ENCODE results near the gene OTUD7B.

The OTUD7B gene

GRCh38 chr1:149933208-149933607 is 77.3 kb downstream of the OTUD7B start:
- peaks cover 8% of the 10 kb centered on the region; the same call in 1 of the 2 replicates for H3K4me1 ChIP-seq (ENCODE audit: control insufficient read depth, insufficient read depth, low read length)
- ChIA-PET POLR2A (interaction anchor here (0.7 kb wide), 1 partner anchor 9 kb away, joined by 4 read pairs; no protein-coding TSS in a partner anchor), CTCF (no interaction called here)
- no peak overlapping the region for H3K4me3 ChIP-seq (ENCODE audit: low read depth, low read length)
- TF ChIP-seq ZNF140 (tag by site-specific recombination; IDR thresholded peaks at IDR 0.05) (no peak), ZNF777 (tag by site-specific recombination; IDR thresholded peaks at IDR 0.05; ENCODE audit: borderline replicate concordance) (no peak)
- no peaks in the 10 kb centered on the region for H3K9me3 ChIP-seq (ENCODE audit: control insufficient read depth, insufficient read depth, low read depth, low read length)
- no peak overlapping the region for H3K27ac ChIP-seq (ENCODE audit: extremely low read depth, low read depth, low read length)
- H3K36me3 ChIP-seq (ENCODE audit: control insufficient read depth in 2 of 2, insufficient read depth in 1 of 2, low read length in 2 of 2), result peaks cover 0 to 43% of the 10 kb centered on the region in 2 experiments; a peak in 1 of 3 replicates

GRCh38 chr1:149932474-149932873 is 78.1 kb downstream of the OTUD7B start:
- peaks cover 0 to 43% of the 10 kb centered on the region in 2 experiments; a peak in 1 of 3 replicates for H3K36me3 ChIP-seq (ENCODE audit: control insufficient read depth in 2 of 2, insufficient read depth in 1 of 2, low read length in 2 of 2)
- no peaks in the 10 kb centered on the region for H3K9me3 ChIP-seq (ENCODE audit: control insufficient read depth, insufficient read depth, low read depth, low read length)
- H3K4me3 ChIP-seq (ENCODE audit: low read depth, low read length), result no peak overlapping the region
- ChIA-PET CTCF (no interaction called here), POLR2A (no interaction called here)
- TF ChIP-seq ZBTB17 (tag by site-specific recombination; IDR thresholded peaks at IDR 0.05) (no peak), PRDM10 (tag by site-specific recombination; IDR thresholded peaks at IDR 0.05) (no peak)
- peaks cover 3% of the 10 kb centered on the region; the same call in 1 of the 2 replicates for H3K4me1 ChIP-seq (ENCODE audit: control insufficient read depth, insufficient read depth, low read length)
- no peak overlapping the region for H3K27ac ChIP-seq (ENCODE audit: extremely low read depth, low read depth, low read length)

- 0 out of 2 replicates have a peak, but pooled peaks cover 2% of the 10 kb centered on the region for H3K4me1 ChIP-seq (ENCODE audit: control insufficient read depth, insufficient read depth, low read length)
- CTCF ChIA-PET, result no interaction called here
- no peak overlapping the region for H3K27ac ChIP-seq (ENCODE audit: extremely low read depth, low read depth, low read length)
- TF ChIP-seq ZSCAN18 (tag by site-specific recombination; IDR thresholded peaks at IDR 0.05), result no peak
- no peak for TF ChIP-seq EGR2 (tag by site-specific recombination; IDR thresholded peaks at IDR 0.05; ENCODE audit: low read depth)
- no peak for TF ChIP-seq ZSCAN23 (tag by site-specific recombination; IDR thresholded peaks at IDR 0.05)
- TF ChIP-seq ZNF121 (tag by site-specific recombination; IDR thresholded peaks at IDR 0.05), result no peak
- TF ChIP-seq ZBTB48 (tag by site-specific recombination; IDR thresholded peaks at IDR 0.05), result no peak
- no peak for TF ChIP-seq ZIC2 (tag by site-specific recombination; IDR thresholded peaks at IDR 0.05)
- TF ChIP-seq ZNF155 (tag by site-specific recombination; IDR thresholded peaks at IDR 0.05), result no peak
- no peak for TF ChIP-seq ZNF600 (tag by site-specific recombination; IDR thresholded peaks at IDR 0.05)
- TF ChIP-seq YY1 (tag by site-specific recombination; IDR thresholded peaks at IDR 0.05), result no peak
- no peak for TF ChIP-seq ZNF76 (tag by site-specific recombination; IDR thresholded peaks at IDR 0.05; ENCODE audit: borderline replicate concordance, low read depth)
- no peak for TF ChIP-seq ZFP3 (tag by site-specific recombination; IDR thresholded peaks at IDR 0.05; ENCODE audit: low read depth)
- no peak for TF ChIP-seq KLF7 (tag by site-specific recombination; IDR thresholded peaks at IDR 0.05; ENCODE audit: borderline replicate concordance)
- TF ChIP-seq ZNF202 (tag by site-specific recombination; IDR thresholded peaks at IDR 0.05; ENCODE audit: borderline replicate concordance), result no peak
- TF ChIP-seq ZNF544 (tag by site-specific recombination; IDR thresholded peaks at IDR 0.05), result no peak
- no peak for TF ChIP-seq OVOL3 (tag by site-specific recombination; IDR thresholded peaks at IDR 0.05)
- no peak for TF ChIP-seq ZNF146 (tag by site-specific recombination; IDR thresholded peaks at IDR 0.05)
- TF ChIP-seq ZFP69B (tag by site-specific recombination; IDR thresholded peaks at IDR 0.05), result no peak
- no peak for TF ChIP-seq ZNF148 (tag by site-specific recombination; IDR thresholded peaks at IDR 0.05; ENCODE audit: borderline replicate concordance)
- POLR2A ChIA-PET, result no interaction called here
- no peak overlapping the region for H3K4me3 ChIP-seq (ENCODE audit: low read depth, low read length)
- peaks cover 1 to 52% of the 10 kb centered on the region in 2 experiments for H3K36me3 ChIP-seq (ENCODE audit: control insufficient read depth in 2 of 2, insufficient read depth in 1 of 2, low read length in 2 of 2)
- H3K9me3 ChIP-seq (ENCODE audit: control insufficient read depth, insufficient read depth, low read depth, low read length), result no peaks in the 10 kb centered on the region
Measured at GRCh38 chr1:149931212-149931790, 79.2 kb downstream of the OTUD7B start.
